ENCODE results near the gene BMPR2.

DNA sequence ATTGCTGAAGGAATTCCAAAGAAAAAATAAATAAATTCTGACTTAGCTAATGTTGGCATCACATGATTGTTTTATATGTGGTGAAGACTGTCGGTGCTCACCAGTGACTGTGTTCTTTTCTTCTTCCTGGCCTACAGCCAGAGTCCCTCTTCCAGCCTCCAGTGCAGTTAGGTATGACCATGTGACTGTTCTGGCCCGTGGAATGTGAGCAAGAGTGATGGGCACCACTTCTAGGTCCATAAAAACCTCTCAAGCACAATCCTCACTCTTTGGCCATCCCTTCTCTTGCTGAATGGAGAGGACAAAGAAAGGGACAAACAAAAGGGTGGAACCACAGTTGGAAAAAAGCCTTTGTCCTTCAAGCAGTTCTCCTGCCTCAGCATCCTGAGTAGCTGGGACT lies 39.0 kb upstream of the BMPR2 start:
- TF ChIP-seq POLR2A (IDR thresholded peaks at IDR 0.05; ENCODE audit: low read depth, low read length) (no peak), SMC3 (IDR thresholded peaks at IDR 0.05; ENCODE audit: low read depth, low read length) (no peak), RAD21 (IDR thresholded peaks at IDR 0.05; ENCODE audit: low read length) (no peak), FOS (IDR thresholded peaks at IDR 0.05; ENCODE audit: low read depth, low read length) (no peak)
- TF ChIP-seq, protein P1, sequence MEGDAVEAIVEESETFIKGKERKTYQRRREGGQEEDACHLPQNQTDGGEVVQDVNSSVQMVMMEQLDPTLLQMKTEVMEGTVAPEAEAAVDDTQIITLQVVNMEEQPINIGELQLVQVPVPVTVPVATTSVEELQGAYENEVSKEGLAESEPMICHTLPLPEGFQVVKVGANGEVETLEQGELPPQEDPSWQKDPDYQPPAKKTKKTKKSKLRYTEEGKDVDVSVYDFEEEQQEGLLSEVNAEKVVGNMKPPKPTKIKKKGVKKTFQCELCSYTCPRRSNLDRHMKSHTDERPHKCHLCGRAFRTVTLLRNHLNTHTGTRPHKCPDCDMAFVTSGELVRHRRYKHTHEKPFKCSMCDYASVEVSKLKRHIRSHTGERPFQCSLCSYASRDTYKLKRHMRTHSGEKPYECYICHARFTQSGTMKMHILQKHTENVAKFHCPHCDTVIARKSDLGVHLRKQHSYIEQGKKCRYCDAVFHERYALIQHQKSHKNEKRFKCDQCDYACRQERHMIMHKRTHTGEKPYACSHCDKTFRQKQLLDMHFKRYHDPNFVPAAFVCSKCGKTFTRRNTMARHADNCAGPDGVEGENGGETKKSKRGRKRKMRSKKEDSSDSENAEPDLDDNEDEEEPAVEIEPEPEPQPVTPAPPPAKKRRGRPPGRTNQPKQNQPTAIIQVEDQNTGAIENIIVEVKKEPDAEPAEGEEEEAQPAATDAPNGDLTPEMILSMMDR (conservative IDR thresholded peaks at IDR 0.05; ENCODE audit: low read depth, low read length): no peak
- TF ChIP-seq, protein P2, sequence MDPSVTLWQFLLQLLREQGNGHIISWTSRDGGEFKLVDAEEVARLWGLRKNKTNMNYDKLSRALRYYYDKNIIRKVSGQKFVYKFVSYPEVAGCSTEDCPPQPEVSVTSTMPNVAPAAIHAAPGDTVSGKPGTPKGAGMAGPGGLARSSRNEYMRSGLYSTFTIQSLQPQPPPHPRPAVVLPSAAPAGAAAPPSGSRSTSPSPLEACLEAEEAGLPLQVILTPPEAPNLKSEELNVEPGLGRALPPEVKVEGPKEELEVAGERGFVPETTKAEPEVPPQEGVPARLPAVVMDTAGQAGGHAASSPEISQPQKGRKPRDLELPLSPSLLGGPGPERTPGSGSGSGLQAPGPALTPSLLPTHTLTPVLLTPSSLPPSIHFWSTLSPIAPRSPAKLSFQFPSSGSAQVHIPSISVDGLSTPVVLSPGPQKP (IDR thresholded peaks at IDR 0.05; ENCODE audit: borderline replicate concordance, low read depth, low read length): no peak
